Mucosa of rectum (tissue), 2 donors: ENCODE results near the gene PTPN21.

Experiments used
- H3K27ac ChIP-seq, 2 donors: one replicate each; pipeline ENCODE4 v1.7.0; 2013; ENCODE audit warnings: inconsistent platforms in 2 of 2, low read depth in 2 of 2, low read length in 2 of 2
- H3K27me3 ChIP-seq, 2 donors: one replicate each; pipeline ENCODE4 v1.7.0; 2013; ENCODE audit warnings: low read length in 2 of 2; ENCODE audit not compliant: control insufficient read depth in 2 of 2, insufficient read depth in 2 of 2
- H3K36me3 ChIP-seq, 2 donors: one replicate each; pipeline ENCODE4 v1.7.0; 2013; ENCODE audit warnings: low read length in 2 of 2; ENCODE audit not compliant: control insufficient read depth in 2 of 2, insufficient read depth in 2 of 2
- H3K4me1 ChIP-seq, 2 donors: one replicate each; pipeline ENCODE4 v1.7.0; 2013; ENCODE audit warnings: low read length in 2 of 2, mild to moderate bottlenecking in 1 of 2; ENCODE audit not compliant: control insufficient read depth in 2 of 2, insufficient read depth in 2 of 2
- H3K4me3 ChIP-seq, 2 donors: one replicate each; pipeline ENCODE4 v1.7.0; 2013; ENCODE audit warnings: low read length in 2 of 2
- H3K9ac ChIP-seq, 2 donors: one replicate each; pipeline ENCODE4 v1.7.0; 2013; ENCODE audit warnings: low read length in 2 of 2, low read depth in 1 of 2, mild to moderate bottlenecking in 1 of 2
- H3K9me3 ChIP-seq, 2 donors: one replicate each; pipeline ENCODE4 v1.7.0; 2013; ENCODE audit warnings: low read length in 2 of 2; ENCODE audit not compliant: control insufficient read depth in 2 of 2
- donor health status: healthy.
- donor health status: Normal muscosa, but diverticular disease.

Gene PTPN21

DNA sequence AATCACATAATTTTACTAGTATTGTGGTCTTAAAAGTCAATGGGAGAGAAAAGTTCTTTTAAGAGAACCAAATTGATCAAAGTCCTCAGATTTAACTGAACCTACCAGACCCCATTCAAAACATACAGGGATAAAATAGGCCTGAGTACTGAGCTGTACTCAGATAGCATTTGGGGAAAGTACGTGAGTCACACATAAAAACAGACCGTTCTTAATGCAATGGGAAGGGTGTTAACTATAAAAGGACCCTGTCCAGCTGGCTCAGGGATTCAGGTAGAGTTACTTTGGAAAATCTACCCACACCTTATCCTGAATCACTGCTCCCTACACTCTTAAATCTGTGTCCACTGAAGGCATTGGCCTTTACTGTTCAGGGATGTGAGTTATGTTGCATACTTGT lies 78.0 kb downstream of the PTPN21 start:
- no peak overlapping the region for H3K27ac ChIP-seq
- peaks cover 42 to 53% of the 10 kb centered on the region in 2 donors for H3K36me3 ChIP-seq
- H3K27me3 ChIP-seq, result no peaks in the 10 kb centered on the region
- no peak overlapping the region for H3K9ac ChIP-seq
- H3K9me3 ChIP-seq, result no peaks in the 10 kb centered on the region
- H3K4me3 ChIP-seq, result no peak overlapping the region
- no peaks in the 10 kb centered on the region for H3K4me1 ChIP-seq

DNA sequence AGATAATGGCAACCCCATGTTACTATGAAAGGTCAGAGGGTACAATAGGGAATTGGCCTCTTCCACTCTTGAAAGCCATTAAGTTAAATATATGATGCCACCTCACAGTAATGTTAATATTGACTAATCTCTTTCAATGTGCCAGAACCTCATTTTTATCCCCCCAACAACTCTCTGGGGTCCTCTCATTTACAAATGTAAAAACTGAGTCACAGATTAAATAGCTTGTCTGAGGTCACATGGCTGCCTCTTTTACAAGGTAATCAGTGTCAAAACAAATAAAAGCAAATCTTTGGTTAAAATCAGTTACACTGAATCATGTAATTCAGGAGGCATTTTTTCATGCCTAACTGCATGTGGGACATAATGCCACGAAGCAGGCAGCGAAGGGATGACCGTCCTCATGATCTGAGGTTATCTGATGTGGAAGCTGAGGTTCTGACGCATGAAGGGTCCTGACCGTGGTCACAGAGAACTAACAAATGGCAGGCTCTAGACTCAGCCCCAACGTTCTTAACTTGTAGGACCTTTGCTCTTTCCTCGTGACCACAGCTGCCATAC lies 78.5 kb downstream of the PTPN21 start:
- Histone ChIP-seq H3K4me3 (no peak overlapping the region), H3K27ac (no peak overlapping the region), H3K9me3 (no peaks in the 10 kb centered on the region), H3K27me3 (no peaks in the 10 kb centered on the region), H3K36me3 (peaks cover 38 to 52% of the 10 kb centered on the region in 2 donors), H3K4me1 (no peaks in the 10 kb centered on the region), H3K9ac (no peak overlapping the region)

DNA sequence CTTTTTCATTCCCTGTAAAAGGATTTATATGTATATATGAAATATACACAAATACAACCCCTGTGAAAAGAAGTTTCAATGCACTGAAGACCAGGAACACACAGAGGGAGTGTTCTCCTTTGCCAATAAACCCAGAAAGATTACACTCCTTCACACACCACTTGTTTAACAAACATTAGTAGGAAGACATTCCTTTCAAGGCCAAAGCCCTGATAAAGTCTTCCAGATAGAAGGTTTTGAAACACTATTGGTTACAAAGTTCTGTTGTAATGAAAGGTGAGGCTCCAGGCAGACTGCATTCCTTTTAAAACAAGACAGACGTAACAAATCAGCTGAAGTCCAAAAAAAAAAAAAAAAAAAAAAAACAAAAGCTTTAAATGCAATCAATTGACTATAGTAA lies 81.0 kb downstream of the PTPN21 start:
- peaks cover 39 to 55% of the 10 kb centered on the region in 2 donors for H3K36me3 ChIP-seq
- no peaks in the 10 kb centered on the region for H3K9me3 ChIP-seq
- H3K9ac ChIP-seq, result no peak overlapping the region
- H3K27me3 ChIP-seq, result no peaks in the 10 kb centered on the region
- H3K4me3 ChIP-seq, result no peak overlapping the region
- no peaks in the 10 kb centered on the region for H3K4me1 ChIP-seq
- H3K27ac ChIP-seq, result no peak overlapping the region

DNA sequence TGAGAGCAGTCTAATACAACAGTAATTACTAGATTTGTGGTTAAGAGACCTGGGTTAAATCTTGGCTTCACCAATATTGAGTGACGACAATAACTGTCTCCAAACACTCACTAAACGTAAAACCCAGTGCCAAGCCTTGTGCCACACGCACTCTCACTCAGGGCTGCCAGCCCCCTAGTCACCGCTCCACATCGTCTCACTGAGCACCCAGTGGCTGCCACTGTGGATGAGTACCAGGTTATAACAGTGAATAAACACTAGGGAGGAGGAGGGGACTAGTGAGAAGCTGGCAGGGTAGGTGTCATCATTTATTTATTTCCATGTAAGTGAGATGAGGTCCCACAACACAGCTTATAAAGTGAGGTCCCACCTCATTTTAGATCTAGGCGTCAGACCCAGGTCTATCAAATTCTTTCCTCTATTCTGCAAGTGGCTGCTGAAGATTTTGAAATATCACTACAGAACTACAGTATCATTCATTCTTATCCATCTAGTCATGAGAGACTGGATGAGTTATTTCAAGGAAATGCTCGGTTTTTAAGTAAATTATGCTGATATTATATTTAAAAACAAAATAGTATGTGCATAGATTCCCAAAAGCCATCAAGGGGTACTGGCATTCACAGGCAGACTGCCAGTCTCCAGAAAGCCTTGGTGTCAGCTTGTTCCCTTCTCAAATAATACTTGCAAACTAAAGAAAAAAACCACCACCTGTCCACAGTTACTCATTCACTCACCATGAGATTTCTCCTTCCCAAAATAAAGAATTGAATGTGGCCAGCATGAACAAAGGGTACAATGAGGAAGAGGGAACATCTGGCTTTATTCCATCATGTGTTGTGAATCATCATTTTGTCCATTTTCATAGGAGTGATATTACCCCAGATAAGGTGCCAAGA lies 84.0 kb downstream of the PTPN21 start:
- Histone ChIP-seq H3K36me3 (peaks cover 38 to 57% of the 10 kb centered on the region in 2 donors), H3K4me3 (no peak overlapping the region), H3K4me1 (no peaks in the 10 kb centered on the region), H3K9me3 (no peaks in the 10 kb centered on the region), H3K9ac (no peak overlapping the region), H3K27ac (no peak overlapping the region), H3K27me3 (no peaks in the 10 kb centered on the region)

DNA sequence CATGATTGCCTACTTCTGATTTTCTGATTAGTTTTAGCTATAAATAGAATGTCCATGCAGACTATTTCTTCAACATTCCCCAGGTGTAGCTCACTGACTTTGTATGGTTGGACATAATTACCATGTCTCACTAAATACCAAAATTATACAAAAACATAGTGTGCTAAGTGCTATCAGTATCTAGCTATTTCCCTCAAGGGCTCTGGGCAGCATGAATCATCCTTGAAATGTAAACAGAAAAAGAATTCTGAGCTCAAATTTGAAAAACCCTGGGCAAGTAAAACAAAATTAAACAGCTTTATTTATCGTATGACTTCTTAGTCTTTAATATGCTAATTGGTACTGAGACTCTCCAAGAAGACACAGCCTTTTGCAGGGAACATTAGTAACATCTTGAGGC lies 86.4 kb downstream of the PTPN21 start:
- H3K9ac ChIP-seq, result no peak overlapping the region
- no peaks in the 10 kb centered on the region for H3K4me1 ChIP-seq
- no peaks in the 10 kb centered on the region for H3K9me3 ChIP-seq
- H3K36me3 ChIP-seq, result peaks cover 38 to 51% of the 10 kb centered on the region in 2 donors
- H3K4me3 ChIP-seq, result no peak overlapping the region
- no peak overlapping the region for H3K27ac ChIP-seq
- H3K27me3 ChIP-seq, result no peaks in the 10 kb centered on the region

DNA sequence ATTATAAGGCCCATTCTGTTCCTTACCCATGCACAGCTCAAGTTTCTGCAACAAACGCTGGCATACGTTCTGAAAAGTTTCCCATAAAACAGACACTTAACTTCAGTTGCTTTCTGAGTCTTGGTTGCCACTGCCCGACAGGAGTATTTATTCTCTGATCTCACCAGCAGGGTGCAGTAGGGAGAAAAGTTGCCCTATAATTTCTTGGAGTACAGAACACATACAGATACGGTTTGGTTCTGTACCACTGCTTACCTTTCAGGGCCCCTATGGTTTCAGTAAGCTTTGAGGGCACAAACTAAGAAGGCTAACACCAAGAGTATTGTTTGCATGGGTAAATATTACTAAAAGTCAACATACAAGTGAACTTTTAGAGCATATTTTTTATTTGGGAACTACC lies 91.5 kb downstream of the PTPN21 start:
- H3K9ac ChIP-seq, result no peak overlapping the region
- H3K27ac ChIP-seq, result no peak overlapping the region
- H3K9me3 ChIP-seq, result no peaks in the 10 kb centered on the region
- no peak overlapping the region for H3K4me3 ChIP-seq
- H3K4me1 ChIP-seq, result no peaks in the 10 kb centered on the region
- no peaks in the 10 kb centered on the region for H3K27me3 ChIP-seq
- peaks cover 6 to 17% of the 10 kb centered on the region in 2 donors for H3K36me3 ChIP-seq

DNA sequence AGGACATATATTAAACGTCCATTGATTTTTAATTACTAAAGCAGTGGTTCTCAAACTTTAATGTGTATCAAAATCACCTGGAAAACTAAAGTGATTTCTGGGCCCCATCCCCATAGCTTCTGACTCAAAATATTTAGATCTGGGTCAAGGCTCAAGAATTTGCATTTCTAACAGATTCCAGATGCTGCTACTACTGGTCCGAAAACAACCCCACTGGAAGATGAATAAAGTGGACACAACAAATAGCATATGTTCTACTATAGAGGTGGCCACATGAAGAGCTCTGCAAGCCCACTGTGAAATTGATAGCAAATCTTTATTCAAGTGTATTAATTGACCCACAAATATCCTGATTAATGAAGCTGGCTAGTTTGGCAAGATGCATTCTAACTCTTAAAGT lies 99.9 kb downstream of the PTPN21 start:
- Histone ChIP-seq H3K4me1 (no peaks in the 10 kb centered on the region), H3K27me3 (no peaks in the 10 kb centered on the region), H3K9me3 (peaks cover 0 to 1% of the 10 kb centered on the region in 2 donors), H3K9ac (no peak overlapping the region), H3K27ac (no peak overlapping the region), H3K4me3 (no peak overlapping the region), H3K36me3 (peaks cover 0 to 5% of the 10 kb centered on the region in 2 donors)

DNA sequence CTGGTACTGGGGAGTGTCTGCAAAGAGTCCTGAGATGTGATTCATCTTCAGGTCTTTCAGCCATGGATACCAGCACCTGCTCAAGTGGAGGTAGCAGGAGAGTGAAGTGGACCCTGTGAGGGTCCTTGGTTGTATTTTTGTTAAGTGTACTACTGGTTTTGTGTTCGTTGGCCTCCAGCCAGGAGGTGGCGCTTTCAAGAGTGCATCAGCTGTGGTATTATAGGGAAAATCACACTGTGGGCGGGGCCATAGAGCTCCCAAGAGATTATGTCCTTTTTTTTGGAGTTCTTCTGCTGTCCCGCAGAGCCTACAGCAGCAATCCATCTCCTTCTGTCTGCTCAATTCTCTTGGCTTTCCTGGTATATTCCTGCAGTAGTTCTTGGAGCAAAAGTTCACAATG lies 102.6 kb downstream of the PTPN21 start:
- H3K27ac ChIP-seq, result no peak overlapping the region
- H3K27me3 ChIP-seq, result no peaks in the 10 kb centered on the region
- H3K4me1 ChIP-seq, result no peaks in the 10 kb centered on the region
- peaks cover 0 to 5% of the 10 kb centered on the region in 2 donors for H3K36me3 ChIP-seq
- no peak overlapping the region for H3K9ac ChIP-seq
- no peak overlapping the region for H3K4me3 ChIP-seq
- H3K9me3 ChIP-seq, result peaks cover 0 to 1% of the 10 kb centered on the region in 2 donors

DNA sequence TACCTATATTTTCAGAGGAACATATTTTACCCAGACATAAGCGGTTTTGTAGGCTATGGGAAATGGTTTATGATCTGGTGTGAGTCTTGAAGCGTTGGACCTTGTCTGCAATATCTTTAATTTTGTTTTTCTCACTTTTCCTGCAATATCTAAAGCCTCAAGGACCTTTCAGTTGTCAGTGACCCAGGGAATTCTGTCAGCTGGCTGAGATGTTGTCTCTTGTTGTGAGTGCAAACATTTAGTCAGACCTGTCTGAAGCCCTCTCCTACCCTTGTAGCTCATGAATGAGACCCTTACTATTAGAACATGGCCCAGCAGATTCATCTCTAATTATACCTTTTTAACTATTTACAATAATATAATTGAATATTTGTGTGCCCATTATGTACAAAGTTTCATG lies 115.7 kb downstream of the PTPN21 start:
- peaks cover 4 to 7% of the 10 kb centered on the region in 2 donors for H3K36me3 ChIP-seq

DNA sequence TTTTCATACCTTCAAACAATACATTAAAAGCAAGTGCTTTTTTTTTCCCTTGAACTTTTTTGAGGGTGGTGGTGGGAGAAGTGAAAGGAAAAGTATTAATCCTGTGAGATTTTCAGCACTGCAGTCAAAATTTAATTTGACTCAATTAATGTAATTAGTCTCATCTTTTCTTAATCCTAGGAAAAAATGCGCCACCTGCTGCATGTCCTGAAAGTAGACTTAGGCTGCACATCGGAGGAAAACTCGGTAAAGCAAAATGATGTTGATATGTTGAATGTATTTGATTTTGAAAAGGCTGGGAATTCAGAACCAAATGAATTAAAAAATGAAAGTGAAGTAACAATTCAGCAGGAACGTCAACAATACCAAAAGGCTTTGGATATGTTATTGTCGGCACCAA lies 117.1 kb downstream of the PTPN21 start:
- H3K9me3 ChIP-seq, result no peaks in the 10 kb centered on the region
- no peak overlapping the region for H3K9ac ChIP-seq
- peaks cover 4 to 7% of the 10 kb centered on the region in 2 donors for H3K36me3 ChIP-seq

More for the DNA sequence above, 115.7 kb downstream of the PTPN21 start:
- no peaks in the 10 kb centered on the region for H3K4me1 ChIP-seq
- no peaks in the 10 kb centered on the region for H3K9me3 ChIP-seq
- no peak overlapping the region for H3K4me3 ChIP-seq
- H3K9ac ChIP-seq, result no peak overlapping the region
- H3K27ac ChIP-seq, result no peak overlapping the region
- H3K27me3 ChIP-seq, result no peaks in the 10 kb centered on the region

More for the DNA sequence above, 117.1 kb downstream of the PTPN21 start:
- Histone ChIP-seq H3K27ac (no peak overlapping the region), H3K4me1 (no peaks in the 10 kb centered on the region), H3K4me3 (no peak overlapping the region), H3K27me3 (no peaks in the 10 kb centered on the region)
